ENCODE results near the gene BACH2. TPM values are rescaled to one million over a fixed set of nuclear protein-coding genes. Genes with fewer than 3 reads are reported as not detected.
"Not testable (repeated sequence)": the region's sequence is repeated elsewhere in the genome, so short reads cannot be mapped to it uniquely, and the experiment has no call there.

BACH2 gene
- polyA plus RNA-seq, 1 donor from 2014 or later = 21.2 TPM

DNA sequence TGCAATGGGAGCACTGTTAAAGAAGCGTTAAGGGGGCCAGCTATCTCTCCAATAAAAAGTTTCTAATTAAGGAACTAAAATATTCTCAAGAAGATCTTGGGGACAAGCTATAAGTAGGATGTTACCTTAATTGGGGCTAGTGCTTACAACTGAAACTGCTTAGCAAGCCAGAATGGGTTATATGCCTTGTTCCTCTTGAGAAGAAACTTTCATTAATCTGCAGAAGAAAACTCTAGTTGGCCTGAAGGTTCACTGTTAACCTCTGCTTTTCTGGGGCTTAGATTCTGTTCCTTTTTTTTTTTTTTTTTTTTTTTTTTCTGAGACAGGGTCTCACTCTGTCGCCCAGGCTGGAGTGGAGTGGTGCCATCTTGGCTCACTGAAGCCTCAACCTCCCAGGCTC, 82.2 kb downstream of the BACH2 start:
- Mint-ChIP-seq H3K9me3 (no peaks in the 10 kb centered on the region), H3K4me1 (peaks cover 11 to 43% (median 15%) of the 10 kb centered on the region in 3 donors), H3K27me3 (no peaks in the 10 kb centered on the region), H3K27ac (no peak overlapping the region), H3K36me3 (peaks cover 3% of the 10 kb centered on the region), H3K4me3 (peak overlapping the region in 1 of 4 donors; percentile 60)

DNA sequence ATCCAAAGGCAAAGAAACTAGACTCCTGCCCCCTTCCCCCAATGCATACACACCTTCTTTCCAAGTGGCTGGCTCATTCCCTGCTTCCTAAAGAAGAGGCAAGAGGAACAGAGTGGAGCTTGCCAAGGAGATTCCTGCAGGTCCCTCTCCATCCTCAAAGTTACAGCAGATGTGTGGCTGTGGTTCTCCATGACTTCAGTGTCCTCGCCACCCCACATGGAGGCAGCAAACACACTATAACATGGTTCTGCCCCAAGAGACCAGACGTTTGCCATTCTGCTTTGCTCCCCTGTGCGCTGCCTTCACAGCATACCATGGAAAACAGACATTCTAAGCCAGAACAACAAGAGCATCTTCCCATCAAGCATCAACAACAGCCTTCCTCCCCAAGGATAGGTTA, 84.4 kb downstream of the BACH2 start:
- peak overlapping the region in 1 of 4 donors; percentile 27 for H3K4me3 Mint-ChIP-seq
- H3K36me3 Mint-ChIP-seq = peaks cover 5% of the 10 kb centered on the region
- H3K27me3 Mint-ChIP-seq = no peaks in the 10 kb centered on the region
- peaks cover 14 to 49% (median 23%) of the 10 kb centered on the region in 3 donors for H3K4me1 Mint-ChIP-seq
- no peaks in the 10 kb centered on the region for H3K9me3 Mint-ChIP-seq
- peak overlapping the region in 2 of 3 donors; percentile 78 to 83 for H3K27ac Mint-ChIP-seq

DNA sequence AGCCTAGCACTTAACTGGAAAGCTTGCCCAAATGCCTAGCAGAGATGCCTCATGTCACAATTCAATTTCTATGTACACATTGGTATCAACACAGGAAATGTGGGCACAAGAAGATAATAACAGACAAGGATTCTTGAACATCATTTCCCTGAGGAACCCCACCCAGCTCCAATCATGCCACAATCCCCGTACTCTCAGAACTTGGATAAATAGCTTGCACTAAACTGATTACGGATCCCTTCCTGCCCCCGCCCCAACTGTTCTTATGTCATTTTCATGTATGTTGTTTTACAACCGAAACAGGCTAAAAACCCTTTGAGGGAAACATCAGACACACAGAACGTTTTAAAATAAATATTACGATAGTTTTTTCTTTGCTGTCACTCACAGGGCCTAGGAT, 87.1 kb downstream of the BACH2 start:
- no peaks in the 10 kb centered on the region for H3K27me3 Mint-ChIP-seq
- H3K9me3 Mint-ChIP-seq = no peaks in the 10 kb centered on the region
- peaks cover 7% of the 10 kb centered on the region for H3K36me3 Mint-ChIP-seq
- peak overlapping the region in 1 of 3 donors; percentile 23 for H3K27ac Mint-ChIP-seq
- H3K4me1 Mint-ChIP-seq = peaks cover 18 to 32% (median 23%) of the 10 kb centered on the region in 3 donors
- no peak overlapping the region for H3K4me3 Mint-ChIP-seq

DNA sequence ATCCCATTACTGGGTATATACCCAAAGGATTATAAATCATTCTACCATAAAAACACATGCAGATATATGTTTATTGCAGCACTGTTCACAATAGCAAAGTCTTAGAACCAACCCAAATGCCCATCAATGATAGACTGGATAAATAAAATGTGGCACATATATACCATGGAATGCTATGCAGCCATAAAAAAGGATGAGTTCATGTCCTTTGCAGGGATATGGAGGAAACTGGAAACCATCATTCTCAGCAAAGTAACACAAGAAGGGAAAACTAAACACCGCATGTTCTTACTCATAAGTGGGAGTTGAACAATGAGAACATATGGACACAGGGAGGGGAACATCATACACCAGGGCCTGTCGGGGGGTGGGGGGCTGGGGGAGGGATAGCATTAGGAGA, 88.0 kb downstream of the BACH2 start:
- H3K4me3 Mint-ChIP-seq, H3K27me3 Mint-ChIP-seq, H3K9me3 Mint-ChIP-seq: not testable (repeated sequence)
- peaks cover 12% of the 10 kb centered on the region for H3K36me3 Mint-ChIP-seq
- H3K27ac Mint-ChIP-seq = peak overlapping the region; percentile 16 to 78 (median 55)
- H3K4me1 Mint-ChIP-seq = peaks cover 13 to 27% (median 21%) of the 10 kb centered on the region in 3 donors

DNA sequence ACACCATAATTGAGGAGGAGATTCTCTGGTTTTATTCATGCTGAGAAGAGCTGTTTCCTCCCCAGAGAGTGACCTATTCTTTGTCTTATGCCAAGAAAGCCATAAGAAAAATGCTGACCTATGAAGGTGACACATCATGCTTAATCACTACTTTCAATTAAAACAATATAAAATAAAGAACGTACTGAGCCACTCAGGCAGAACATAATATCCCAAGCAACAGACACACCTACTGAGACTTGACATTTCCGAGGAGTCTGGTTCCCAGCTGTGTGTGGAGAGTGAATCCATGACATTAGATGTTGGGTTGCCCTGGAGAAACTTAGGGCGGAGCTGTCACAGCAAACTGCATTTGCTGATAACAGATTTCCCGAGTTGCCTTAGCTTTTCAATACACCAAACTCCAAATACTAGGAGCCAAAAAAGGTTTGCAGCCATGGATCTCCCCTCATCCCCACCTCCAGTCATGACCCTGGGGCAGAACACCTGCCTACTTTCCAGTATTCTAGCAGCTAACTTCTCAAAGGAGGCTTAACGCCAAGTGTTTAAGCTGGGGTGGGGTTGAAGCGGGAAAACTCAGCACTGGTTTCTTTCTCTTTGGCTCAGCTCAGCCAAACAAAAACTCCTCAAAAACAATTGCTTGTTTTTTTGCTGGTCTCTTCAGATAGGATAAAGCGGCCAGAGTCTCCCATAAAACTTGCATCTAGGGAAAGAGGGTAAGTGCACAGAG, 92.2 kb downstream of the BACH2 start:
- Mint-ChIP-seq H3K4me3 (peak overlapping the region in 1 of 4 donors; percentile 33), H3K9me3 (no peaks in the 10 kb centered on the region), H3K27ac (no peak overlapping the region), H3K27me3 (no peaks in the 10 kb centered on the region), H3K4me1 (peaks cover 6 to 26% (median 16%) of the 10 kb centered on the region in 3 donors), H3K36me3 (peaks cover 12% of the 10 kb centered on the region)

DNA sequence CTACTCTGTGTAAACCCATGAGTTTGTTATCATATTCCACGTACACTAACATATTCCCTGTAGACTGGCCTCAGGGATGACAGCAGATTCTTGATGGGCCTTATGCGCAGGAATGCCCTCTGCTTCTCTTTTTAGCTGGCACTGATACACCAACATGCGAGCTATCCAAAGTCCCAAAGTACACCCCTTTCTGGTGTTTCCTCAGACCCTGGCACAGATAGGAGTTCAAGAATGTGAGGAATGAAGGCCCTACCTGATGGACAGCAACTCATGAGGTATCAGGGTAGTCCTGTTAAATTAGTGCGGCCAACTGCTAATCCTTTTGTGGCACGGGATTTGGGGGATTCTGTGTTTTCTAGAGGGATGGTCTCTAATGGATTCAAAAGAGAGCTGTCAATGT, 93.0 kb downstream of the BACH2 start:
- peaks cover 6 to 25% (median 18%) of the 10 kb centered on the region in 3 donors for H3K4me1 Mint-ChIP-seq
- H3K36me3 Mint-ChIP-seq = peaks cover 16% of the 10 kb centered on the region

DNA sequence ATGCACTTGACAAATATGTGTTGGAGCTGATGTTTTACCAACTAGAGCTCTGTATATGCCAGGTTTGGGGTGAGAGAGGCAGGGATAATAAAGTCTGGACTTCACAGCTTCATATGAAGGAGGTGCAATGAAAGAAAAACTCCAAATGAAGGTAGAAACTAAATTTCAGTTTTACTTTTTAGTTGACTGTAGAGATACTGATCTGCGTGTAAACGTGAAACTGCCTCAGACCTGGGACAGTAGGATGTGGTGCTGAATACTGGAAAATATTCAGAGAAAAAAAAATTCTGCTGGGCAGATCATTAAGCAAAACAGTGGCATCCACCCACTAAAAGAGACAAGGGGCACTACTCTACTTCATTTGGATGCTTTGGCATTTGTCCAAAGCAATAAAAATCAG, 94.5 kb downstream of the BACH2 start:
- Mint-ChIP-seq H3K27me3 (no peaks in the 10 kb centered on the region), H3K9me3 (peaks cover 0 to 5% (median 2%) of the 10 kb centered on the region in 3 donors), H3K4me3 (no peak overlapping the region), H3K4me1 (peaks cover 3 to 17% (median 13%) of the 10 kb centered on the region in 3 donors), H3K27ac (no peak overlapping the region), H3K36me3 (peaks cover 28% of the 10 kb centered on the region)

More for the DNA sequence above, 93.0 kb downstream of the BACH2 start:
- Mint-ChIP-seq H3K4me3 (peak overlapping the region in 1 of 4 donors; percentile 33), H3K9me3 (no peaks in the 10 kb centered on the region), H3K27ac (no peak overlapping the region), H3K27me3 (no peaks in the 10 kb centered on the region)

DNA sequence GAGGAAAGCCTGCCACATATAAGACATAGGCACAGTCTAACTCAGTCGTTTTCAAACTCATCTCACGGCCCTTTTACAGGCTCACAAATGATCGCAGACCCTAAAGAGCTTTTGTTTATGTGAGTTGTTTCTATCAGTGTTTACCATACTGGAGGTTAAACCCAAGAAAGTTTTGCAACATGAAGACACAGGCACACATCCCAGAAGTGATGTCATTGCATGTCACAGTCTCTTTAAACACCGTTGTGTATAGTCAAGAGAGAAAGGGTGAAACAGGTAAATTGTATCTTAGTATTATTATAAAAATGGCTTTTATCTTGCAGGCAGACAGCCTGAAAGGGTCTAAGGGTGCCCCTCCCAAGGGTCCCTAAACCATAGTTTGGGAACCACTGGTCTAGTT, 96.7 kb downstream of the BACH2 start:
- Mint-ChIP-seq H3K4me3 (peak overlapping the region in 1 of 4 donors; percentile 14), H3K36me3 (peaks cover 28% of the 10 kb centered on the region), H3K27ac (peak overlapping the region in 1 of 3 donors; percentile 28), H3K4me1 (peaks cover 4 to 26% (median 20%) of the 10 kb centered on the region in 3 donors), H3K9me3 (peaks cover 0 to 6% (median 2%) of the 10 kb centered on the region in 3 donors), H3K27me3 (no peaks in the 10 kb centered on the region)

DNA sequence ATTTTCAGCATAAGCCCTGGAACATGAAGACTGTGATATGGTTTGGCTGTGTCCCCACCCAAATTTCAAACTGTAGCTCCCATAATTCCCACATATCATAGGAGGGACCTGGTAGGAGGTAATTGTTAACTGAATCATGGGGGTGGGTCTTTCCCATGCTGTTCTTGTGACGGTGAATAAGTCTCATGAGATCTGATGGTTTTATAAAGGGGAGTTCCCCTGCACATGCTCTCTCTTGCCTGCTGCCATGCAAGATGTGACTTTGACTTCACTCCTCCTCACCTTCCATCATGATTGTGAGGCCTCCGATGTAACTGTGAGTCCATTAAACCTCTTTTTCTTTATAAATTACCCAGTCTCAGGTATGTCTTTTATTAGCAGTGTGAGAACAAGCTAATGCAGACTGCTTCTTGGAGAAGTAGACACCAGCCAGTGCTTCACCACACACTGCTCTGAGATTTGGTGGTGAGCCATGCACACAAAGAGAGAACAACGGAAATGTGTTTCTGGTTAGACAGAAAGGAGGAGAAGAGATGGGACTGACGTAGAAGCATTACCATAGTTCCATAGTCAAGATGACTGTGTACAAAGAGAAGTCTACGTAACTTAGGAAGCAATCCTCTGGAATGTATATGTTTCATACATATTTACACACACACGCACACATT, 97.8 kb downstream of the BACH2 start:
- peaks cover 4 to 25% (median 22%) of the 10 kb centered on the region in 3 donors for H3K4me1 Mint-ChIP-seq
- H3K27me3 Mint-ChIP-seq = no peaks in the 10 kb centered on the region
- no peak overlapping the region for H3K4me3 Mint-ChIP-seq
- H3K27ac Mint-ChIP-seq = no peak overlapping the region
- H3K36me3 Mint-ChIP-seq = peaks cover 22% of the 10 kb centered on the region
- H3K9me3 Mint-ChIP-seq = peaks cover 0 to 6% (median 2%) of the 10 kb centered on the region in 3 donors

DNA sequence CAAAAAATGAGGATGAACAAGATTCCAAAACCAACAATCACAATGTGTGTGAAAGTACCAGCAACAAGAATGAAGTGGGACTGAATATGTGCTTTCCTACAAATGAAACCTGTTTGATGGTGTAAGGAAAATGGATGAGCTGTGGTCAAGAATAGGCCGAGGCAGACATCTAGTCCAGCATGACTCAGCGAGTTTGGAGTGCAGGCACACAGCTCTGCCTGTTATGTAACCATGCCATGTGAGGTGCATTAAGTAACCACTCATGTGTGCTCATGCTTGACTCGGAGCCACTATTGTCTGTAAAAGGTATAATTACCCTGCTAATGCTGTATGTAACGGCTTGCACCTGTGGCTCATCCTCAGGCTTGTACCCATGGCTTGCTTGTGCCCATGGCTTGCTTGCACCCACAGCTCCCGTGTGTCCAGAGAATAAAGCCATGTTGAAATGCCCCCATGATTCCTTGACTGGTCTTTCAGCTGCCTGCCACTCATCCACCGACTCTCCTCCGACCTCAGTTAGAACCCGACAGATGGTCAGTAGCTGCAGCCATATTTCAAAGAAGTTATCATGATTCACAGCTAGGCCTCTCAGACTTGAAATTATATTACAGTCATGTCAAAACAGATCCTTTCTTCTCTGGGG, 98.7 kb downstream of the BACH2 start:
- peaks cover 8 to 32% (median 29%) of the 10 kb centered on the region in 3 donors for H3K4me1 Mint-ChIP-seq
- H3K4me3 Mint-ChIP-seq = no peak overlapping the region
- peaks cover 0 to 6% (median 2%) of the 10 kb centered on the region in 3 donors for H3K9me3 Mint-ChIP-seq
- no peaks in the 10 kb centered on the region for H3K27me3 Mint-ChIP-seq
- H3K36me3 Mint-ChIP-seq = peaks cover 22% of the 10 kb centered on the region
- no peak overlapping the region for H3K27ac Mint-ChIP-seq

DNA sequence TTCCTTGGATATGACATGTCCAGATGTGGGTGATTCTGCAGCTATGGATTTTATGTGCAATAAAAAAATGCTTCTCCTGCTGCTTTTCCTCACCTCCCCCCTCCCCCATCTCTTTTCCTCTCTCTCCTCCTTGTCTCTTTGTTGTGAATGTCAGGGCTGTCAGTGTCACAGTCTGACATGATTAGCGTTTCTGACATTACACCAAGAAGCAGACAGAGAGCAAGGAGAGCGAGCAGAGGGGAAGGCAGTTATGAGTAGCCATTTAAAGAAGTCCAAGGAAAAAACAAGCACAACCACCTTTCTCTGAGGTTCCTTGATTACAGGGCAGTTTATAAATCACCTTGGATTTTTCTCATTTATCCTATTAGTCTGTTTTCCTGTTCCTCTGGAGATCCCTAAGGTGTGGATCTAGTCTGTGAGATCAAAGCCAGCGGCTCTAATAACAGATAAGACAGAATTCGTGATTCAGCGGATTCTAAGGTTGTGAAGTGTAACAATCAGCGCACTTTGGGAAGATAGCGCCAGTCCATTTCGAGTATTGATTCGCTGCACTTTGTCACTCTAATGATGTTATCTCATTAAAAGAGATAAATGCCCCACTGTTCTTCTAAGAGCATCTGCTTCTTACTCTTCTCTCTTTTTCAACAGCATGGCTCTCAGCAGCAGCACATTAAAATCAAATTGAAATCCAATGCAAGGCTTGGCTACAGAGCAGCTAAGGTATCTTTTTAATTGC, 101.4 kb downstream of the BACH2 start:
- Mint-ChIP-seq H3K4me1 (peaks cover 23 to 43% (median 34%) of the 10 kb centered on the region in 3 donors), H3K36me3 (peaks cover 25% of the 10 kb centered on the region), H3K27me3 (no peaks in the 10 kb centered on the region), H3K9me3 (peaks cover 0 to 6% (median 2%) of the 10 kb centered on the region in 3 donors), H3K27ac (peak overlapping the region in 2 of 3 donors; percentile 59 to 63), H3K4me3 (no peak overlapping the region)

DNA sequence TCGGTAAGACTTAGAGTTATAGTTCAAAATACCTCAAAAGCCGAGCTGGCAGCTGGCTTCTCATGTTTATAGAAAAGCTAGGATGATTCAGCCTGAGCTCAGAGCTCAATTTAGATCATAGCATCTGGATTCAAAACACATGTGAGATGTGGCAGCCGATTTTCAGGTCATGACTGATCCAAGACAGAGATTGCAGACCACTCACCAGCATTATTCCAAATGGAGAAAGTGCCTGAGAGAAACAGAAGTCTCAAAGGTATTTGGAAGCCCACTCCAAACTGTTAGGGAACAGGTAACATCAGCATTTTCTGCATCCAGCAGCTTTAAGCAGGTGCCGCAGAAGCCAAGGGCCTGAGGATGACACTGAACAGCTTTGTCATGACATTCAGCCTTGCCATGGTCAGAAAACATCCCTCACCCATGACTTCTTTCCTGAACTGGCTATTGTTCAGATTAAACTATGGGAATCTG, 102.2 kb downstream of the BACH2 start:
- no peak overlapping the region for H3K27ac Mint-ChIP-seq
- peaks cover 21% of the 10 kb centered on the region for H3K36me3 Mint-ChIP-seq
- peaks cover 29 to 50% (median 41%) of the 10 kb centered on the region in 3 donors for H3K4me1 Mint-ChIP-seq
- no peaks in the 10 kb centered on the region for H3K27me3 Mint-ChIP-seq
- H3K9me3 Mint-ChIP-seq = peaks cover 0 to 6% (median 2%) of the 10 kb centered on the region in 3 donors
- H3K4me3 Mint-ChIP-seq = no peak overlapping the region

DNA sequence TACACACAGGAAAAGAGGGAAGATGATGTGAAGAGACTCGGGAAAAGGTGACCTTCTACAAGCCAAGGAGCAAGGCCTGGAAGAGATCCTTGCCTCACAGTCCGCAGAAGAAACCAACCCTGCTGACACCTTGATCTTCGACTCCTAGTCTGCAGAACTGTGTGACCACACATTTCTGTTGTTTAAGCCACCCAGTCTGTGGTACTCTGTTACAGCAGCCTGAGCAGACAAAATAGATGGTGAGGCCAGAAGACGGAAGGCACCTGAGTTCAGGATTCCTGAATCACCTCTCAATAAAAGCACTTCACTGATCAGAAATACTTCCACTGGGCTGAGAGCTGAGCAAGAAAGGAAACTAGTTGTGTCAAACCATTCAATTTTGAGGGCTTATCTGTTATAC, 103.3 kb downstream of the BACH2 start:
- no peaks in the 10 kb centered on the region for H3K27me3 Mint-ChIP-seq
- H3K4me3 Mint-ChIP-seq = no peak overlapping the region
- H3K36me3 Mint-ChIP-seq = peaks cover 13% of the 10 kb centered on the region
- peaks cover 0 to 4% (median 2%) of the 10 kb centered on the region in 3 donors for H3K9me3 Mint-ChIP-seq
- peak overlapping the region; percentile 46 to 58 (median 56) for H3K27ac Mint-ChIP-seq
- H3K4me1 Mint-ChIP-seq = peaks cover 29 to 51% (median 46%) of the 10 kb centered on the region in 3 donors

DNA sequence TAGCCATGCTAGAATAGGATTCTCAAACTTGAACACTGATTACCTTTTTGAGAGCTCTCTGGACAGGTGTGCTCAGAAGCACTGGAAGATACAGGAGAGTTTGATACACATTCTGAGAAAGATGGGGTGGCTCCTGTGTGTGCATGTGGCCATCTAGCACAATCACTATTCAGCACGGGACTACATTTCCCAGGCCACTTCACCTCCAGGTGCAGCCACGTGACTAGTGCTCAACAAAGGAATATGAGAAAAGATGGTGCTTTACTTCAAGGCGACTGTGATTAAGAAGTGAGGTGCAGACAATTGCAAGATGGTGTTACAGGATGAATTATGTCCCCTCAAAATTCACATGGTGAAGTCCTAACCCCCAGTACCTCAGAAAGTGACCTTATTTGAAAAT, 103.8 kb downstream of the BACH2 start:
- Mint-ChIP-seq H3K9me3 (peaks cover 0 to 2% (median 0%) of the 10 kb centered on the region in 3 donors), H3K27me3 (no peaks in the 10 kb centered on the region), H3K4me3 (no peak overlapping the region), H3K27ac (peak overlapping the region; percentile 46 to 58 (median 56)), H3K4me1 (peaks cover 29 to 52% (median 47%) of the 10 kb centered on the region in 3 donors), H3K36me3 (peaks cover 8% of the 10 kb centered on the region)
